ENCODE data around the gene NYAP1.

DNA sequence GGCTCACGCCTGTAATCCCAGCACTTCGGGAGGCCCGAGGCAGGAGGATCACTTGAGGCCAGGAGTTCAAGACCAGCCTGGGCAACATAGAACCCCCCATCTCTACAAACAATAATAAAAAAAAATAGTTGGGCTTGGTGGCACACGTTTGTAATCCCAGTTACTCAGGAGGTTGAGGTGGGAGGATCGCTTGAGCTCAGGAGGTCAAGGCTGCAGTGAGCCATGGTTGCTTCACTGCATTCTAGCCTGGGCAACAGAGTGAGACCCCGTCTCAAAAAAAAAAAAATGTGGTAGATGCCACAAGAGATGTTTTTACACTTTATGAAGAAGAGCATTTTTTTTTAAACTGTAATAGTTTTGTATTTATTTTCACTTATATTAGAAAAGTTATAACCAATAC, 12.8 kb downstream of the NYAP1 start:
- TF ChIP-seq, protein P1, sequence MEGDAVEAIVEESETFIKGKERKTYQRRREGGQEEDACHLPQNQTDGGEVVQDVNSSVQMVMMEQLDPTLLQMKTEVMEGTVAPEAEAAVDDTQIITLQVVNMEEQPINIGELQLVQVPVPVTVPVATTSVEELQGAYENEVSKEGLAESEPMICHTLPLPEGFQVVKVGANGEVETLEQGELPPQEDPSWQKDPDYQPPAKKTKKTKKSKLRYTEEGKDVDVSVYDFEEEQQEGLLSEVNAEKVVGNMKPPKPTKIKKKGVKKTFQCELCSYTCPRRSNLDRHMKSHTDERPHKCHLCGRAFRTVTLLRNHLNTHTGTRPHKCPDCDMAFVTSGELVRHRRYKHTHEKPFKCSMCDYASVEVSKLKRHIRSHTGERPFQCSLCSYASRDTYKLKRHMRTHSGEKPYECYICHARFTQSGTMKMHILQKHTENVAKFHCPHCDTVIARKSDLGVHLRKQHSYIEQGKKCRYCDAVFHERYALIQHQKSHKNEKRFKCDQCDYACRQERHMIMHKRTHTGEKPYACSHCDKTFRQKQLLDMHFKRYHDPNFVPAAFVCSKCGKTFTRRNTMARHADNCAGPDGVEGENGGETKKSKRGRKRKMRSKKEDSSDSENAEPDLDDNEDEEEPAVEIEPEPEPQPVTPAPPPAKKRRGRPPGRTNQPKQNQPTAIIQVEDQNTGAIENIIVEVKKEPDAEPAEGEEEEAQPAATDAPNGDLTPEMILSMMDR (IDR thresholded peaks at IDR 0.05), result no peak
- no peak for TF ChIP-seq ZFX (IDR thresholded peaks at IDR 0.05; ENCODE audit: borderline replicate concordance)

All from 22Rv1 (cell line).